Small intestine (tissue), 7 donors: ENCODE results near the gene TNFRSF19. TPM values are rescaled to one million over a fixed set of nuclear protein-coding genes. Genes with fewer than 3 reads are reported as not detected.

Experiments
- DNase-seq, 2 donors: peaks; one replicate each; pipeline versions ENCODE4 v3.0.0 to v3.0.0-alpha.2; 2013
- FAIRE-seq: peaks from 2 replicates; lab custom pipeline; 2012; peaks lifted over from hg19 to GRCh38; lab: Jason Lieb, UNC
- H3K27ac ChIP-seq, 3 donors: one replicate each; pipeline ENCODE4 v1.5.1; 2013; ENCODE audit warnings: low read length in 2 of 3, mild to moderate bottlenecking in 2 of 3, control low read depth in 1 of 3, inconsistent platforms in 1 of 3, low read depth in 1 of 3, moderate library complexity in 1 of 3
- H3K27me3 ChIP-seq, 3 donors: one replicate each; pipeline ENCODE4 v1.6.1; 2013; ENCODE audit warnings: low read length in 3 of 3, inconsistent platforms in 1 of 3; ENCODE audit not compliant: control insufficient read depth in 3 of 3, insufficient read depth in 3 of 3
- H3K36me3 ChIP-seq, 3 donors: one replicate each; pipeline ENCODE4 v1.6.1; 2013; ENCODE audit warnings: low read length in 3 of 3, inconsistent platforms in 1 of 3, low read depth in 1 of 3, mild to moderate bottlenecking in 1 of 3, moderate library complexity in 1 of 3; ENCODE audit not compliant: control insufficient read depth in 3 of 3, insufficient read depth in 2 of 3
- H3K4me1 ChIP-seq, 3 donors: one replicate each; pipeline ENCODE4 v1.6.1; 2013; ENCODE audit warnings: low read length in 2 of 3, inconsistent platforms in 1 of 3, low read depth in 1 of 3, mild to moderate bottlenecking in 1 of 3, moderate library complexity in 1 of 3; ENCODE audit not compliant: control insufficient read depth in 3 of 3, insufficient read depth in 2 of 3
- H3K4me3 ChIP-seq, 3 donors: one replicate each; pipeline ENCODE4 v1.5.1; 2013; ENCODE audit warnings: low read length in 3 of 3, control low read depth in 1 of 3, inconsistent platforms in 1 of 3, low read depth in 1 of 3, mild to moderate bottlenecking in 1 of 3, moderate library complexity in 1 of 3
- H3K9me3 ChIP-seq, 2 donors: one replicate each; pipeline ENCODE4 v1.6.1; 2013; ENCODE audit warnings: low read depth in 1 of 2, low read length in 1 of 2; ENCODE audit not compliant: control insufficient read depth in 2 of 2, insufficient read depth in 1 of 2
- WGBS, 3 donors: extraction: QIAGEN DNeasy Blood & Tissue Kit; methylation state at CpG; one replicate each; pipeline ENCODE4 v1.1.7; 2013; 5-methylcytosine and 5-hydroxymethylcytosine counted together
- polyA plus RNA-seq, 4 donors: library from polyadenylated mRNA; stranded (reverse) in 3 of 4; unstranded in 1 of 4; fragments of 200-250 nt in 3 of 4; fragments of 120-200 nt in 1 of 4; gene quantifications; one replicate each; pipeline versions ENCODE4 v1.2.1 to v1.2.3, GENCODE V29; 2013
- donor health status: healthy with polysubstance abuse.
- donor health status: control.
- donor health status: control.
- donor health status: Bipolar disorder and iron deficiency.
- donor health status: healthy.

Gene TNFRSF19
- polyA plus RNA-seq, 4 donors, result 1.4 to 2.6 TPM; not detected in 2

DNA sequence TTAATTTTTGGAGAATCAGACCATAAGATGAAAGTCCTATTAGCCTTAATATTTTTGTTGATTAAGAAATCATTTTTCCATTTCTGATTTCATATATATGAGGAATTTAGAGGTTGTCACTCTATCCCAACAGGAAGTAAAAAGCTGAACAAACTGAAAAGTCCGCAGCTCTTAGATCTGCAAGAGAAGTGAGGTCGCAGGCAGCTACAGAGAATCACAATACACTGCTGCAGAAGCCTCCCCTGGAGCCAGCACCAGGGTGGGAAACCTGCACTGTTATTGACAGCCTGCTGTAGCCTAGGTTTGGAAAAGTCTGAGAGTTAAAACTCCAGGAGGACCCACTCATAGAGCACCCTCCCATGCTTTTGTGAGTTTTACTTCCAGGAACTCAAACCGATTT is 29.9 kb downstream of the TNFRSF19 start:
- WGBS, 3 donors, result 67 to 87% (median 76%) methylated on average over 3 of the region's 3 CpGs
- no peaks in the 10 kb centered on the region for H3K36me3 ChIP-seq
- H3K9me3 ChIP-seq, result no peaks in the 10 kb centered on the region
- no peaks in the 10 kb centered on the region for H3K4me1 ChIP-seq
- H3K4me3 ChIP-seq, result no peak overlapping the region
- H3K27ac ChIP-seq, result no peak overlapping the region
- H3K27me3 ChIP-seq, result no peaks in the 10 kb centered on the region
- FAIRE-seq (no peak), DNase-seq (no peak)

DNA sequence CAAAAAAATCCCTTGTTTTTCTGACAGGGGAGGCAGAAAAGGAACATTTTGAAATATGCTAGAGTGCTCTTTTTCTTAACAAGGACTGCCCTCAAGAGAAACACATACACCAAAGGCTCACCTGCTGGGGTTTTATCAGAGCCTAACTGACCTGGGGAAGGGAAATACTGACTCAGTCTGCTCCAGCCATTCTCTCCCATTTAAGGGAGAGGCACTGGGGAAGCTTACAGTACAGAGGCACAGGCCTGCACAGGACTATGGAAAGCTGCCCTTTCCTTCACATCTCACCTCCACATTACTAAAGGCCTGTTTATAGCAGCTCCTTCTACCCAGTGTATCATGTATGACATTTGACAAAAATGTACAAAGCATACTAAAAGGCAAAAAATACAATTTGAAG is 30.3 kb downstream of the TNFRSF19 start:
- DNase-seq (no peak), FAIRE-seq (no peak)
- H3K9me3 ChIP-seq, result no peaks in the 10 kb centered on the region
- H3K27me3 ChIP-seq, result no peaks in the 10 kb centered on the region
- H3K36me3 ChIP-seq, result no peaks in the 10 kb centered on the region
- H3K4me3 ChIP-seq, result no peak overlapping the region
- no peak overlapping the region for H3K27ac ChIP-seq
- H3K4me1 ChIP-seq, result no peaks in the 10 kb centered on the region

- 47 to 67% (median 59%) methylated on average over 3 of the region's 3 CpGs for WGBS, 3 donors
- Histone ChIP-seq H3K27me3 (no peaks in the 10 kb centered on the region), H3K4me3 (no peak overlapping the region), H3K27ac (no peak overlapping the region), H3K36me3 (no peaks in the 10 kb centered on the region), H3K9me3 (no peaks in the 10 kb centered on the region), H3K4me1 (no peaks in the 10 kb centered on the region)
- no peak for FAIRE-seq
- no peak for DNase-seq
Observed at GRCh38 chr13:23605831-23606230, 35.6 kb downstream of the TNFRSF19 start.

GRCh38 chr13:23608138-23608537 is 37.9 kb downstream of the TNFRSF19 start:
- Histone ChIP-seq H3K36me3 (no peaks in the 10 kb centered on the region), H3K27ac (no peak overlapping the region), H3K27me3 (no peaks in the 10 kb centered on the region), H3K4me1 (no peaks in the 10 kb centered on the region), H3K4me3 (no peak overlapping the region), H3K9me3 (no peaks in the 10 kb centered on the region)
- WGBS, 3 donors, result 73 to 76% (median 74%) methylated on average over 3 of the region's 3 CpGs
- FAIRE-seq (no peak), DNase-seq (no peak)

GRCh38 chr13:23608701-23609413 is 38.6 kb downstream of the TNFRSF19 start:
- H3K27ac ChIP-seq, result no peak overlapping the region
- FAIRE-seq, result no peak

DNA sequence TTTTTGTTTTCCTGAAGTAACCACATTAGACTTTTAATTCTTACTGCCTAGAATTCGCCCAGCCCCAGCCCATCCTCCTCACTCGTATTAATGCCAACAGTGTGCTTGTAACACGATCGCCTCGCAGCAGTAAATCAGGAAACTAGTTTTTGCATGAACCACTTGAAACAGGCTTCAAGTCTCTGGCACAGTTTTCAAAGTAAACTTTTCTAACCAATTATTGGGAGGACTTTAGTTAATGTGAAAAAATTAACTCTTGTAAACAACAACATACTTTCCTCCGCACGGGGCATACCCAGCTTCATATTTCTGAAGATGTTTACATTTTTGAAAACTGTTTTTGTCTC is 39.2 kb downstream of the TNFRSF19 start:
- 34 to 71% (median 51%) methylated on average over 7 of the region's 7 CpGs for WGBS, 3 donors

More at GRCh38 chr13:23608701-23609413, 38.6 kb downstream of the TNFRSF19 start:
- no peaks in the 10 kb centered on the region for H3K36me3 ChIP-seq
- WGBS, 3 donors, result 52 to 71% (median 67%) methylated on average over 13 of the region's 13 CpGs
- no peaks in the 10 kb centered on the region for H3K4me1 ChIP-seq
- no peak overlapping the region for H3K4me3 ChIP-seq
- H3K9me3 ChIP-seq, result no peaks in the 10 kb centered on the region
- H3K27me3 ChIP-seq, result no peaks in the 10 kb centered on the region
- no peak for DNase-seq

DNA sequence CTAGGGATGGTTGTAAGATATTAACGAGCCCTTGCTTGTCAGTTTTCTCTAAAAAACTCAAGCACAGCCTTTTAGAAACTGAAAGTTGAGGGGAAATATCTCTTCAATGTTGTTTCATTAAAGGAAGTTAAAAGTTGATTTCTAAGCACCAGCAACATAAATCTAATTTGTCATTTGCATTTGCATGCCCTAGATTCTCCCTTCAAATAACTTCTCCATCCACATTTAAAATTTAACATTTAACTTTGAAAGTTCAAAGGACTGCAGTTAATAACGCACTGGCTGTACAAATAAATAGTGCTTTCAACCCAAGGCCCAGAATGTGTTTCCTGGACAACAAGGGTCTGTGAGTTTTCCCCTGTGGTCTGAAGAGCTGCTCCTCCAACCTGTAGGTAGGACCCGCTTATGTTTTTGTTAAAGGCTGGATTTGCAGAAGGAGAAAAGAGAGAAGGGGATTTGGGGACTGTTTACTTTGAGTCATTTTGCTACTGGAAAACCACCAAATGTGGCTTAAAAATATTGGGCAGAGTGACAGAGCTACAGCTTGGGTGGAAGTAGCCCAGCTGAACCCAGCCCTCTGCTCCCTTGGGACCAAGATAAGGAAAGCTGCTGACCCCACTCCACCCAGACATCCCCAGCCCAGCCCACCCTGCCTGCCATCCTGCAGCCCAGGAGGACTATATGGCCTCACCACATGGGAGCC is 39.8 kb downstream of the TNFRSF19 start:
- FAIRE-seq, result no peak
- peak overlapping the region in 1 of 3 donors; percentile 17 for H3K27ac ChIP-seq

More for the DNA sequence above, 39.2 kb downstream of the TNFRSF19 start:
- FAIRE-seq, result no peak
- Histone ChIP-seq H3K9me3 (no peaks in the 10 kb centered on the region), H3K27me3 (no peaks in the 10 kb centered on the region), H3K27ac (no peak overlapping the region), H3K36me3 (no peaks in the 10 kb centered on the region), H3K4me3 (no peak overlapping the region), H3K4me1 (no peaks in the 10 kb centered on the region)
- DNase-seq, result no peak

DNA sequence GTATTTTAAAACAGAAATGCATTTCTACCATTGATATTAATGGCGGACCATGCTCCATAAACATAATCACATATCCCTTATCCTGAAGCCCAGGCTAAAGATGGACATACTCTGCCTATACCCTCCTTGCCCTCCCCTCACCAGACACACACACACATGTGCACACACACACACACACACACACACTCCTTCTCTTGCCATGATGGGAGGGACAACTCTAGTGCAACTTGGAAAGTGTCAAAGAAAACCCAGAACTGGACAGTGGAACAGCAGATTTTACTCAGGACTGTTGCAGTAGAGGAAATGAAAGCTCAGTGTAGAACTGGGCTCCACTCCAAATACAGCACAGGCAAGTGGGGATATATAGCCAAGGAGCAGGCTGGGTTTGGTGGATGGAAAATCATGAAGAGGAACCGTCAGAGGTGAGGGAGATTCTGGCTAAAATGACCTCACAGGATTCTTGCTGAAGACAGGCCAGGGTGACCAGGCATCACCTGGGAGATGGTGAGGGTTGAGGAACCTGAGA is 40.8 kb downstream of the TNFRSF19 start:
- no peaks in the 10 kb centered on the region for H3K27me3 ChIP-seq
- H3K9me3 ChIP-seq, result no peaks in the 10 kb centered on the region
- H3K4me1 ChIP-seq, result no peaks in the 10 kb centered on the region
- DNase-seq (no peak), FAIRE-seq (no peak)
- no peak overlapping the region for H3K4me3 ChIP-seq
- 66 to 89% (median 75%) methylated on average over 2 of the region's 2 CpGs for WGBS, 3 donors
- no peaks in the 10 kb centered on the region for H3K36me3 ChIP-seq
- no peak overlapping the region for H3K27ac ChIP-seq

More for the DNA sequence above, 39.8 kb downstream of the TNFRSF19 start:
- Histone ChIP-seq H3K36me3 (no peaks in the 10 kb centered on the region), H3K9me3 (no peaks in the 10 kb centered on the region), H3K27me3 (no peaks in the 10 kb centered on the region), H3K4me3 (no peak overlapping the region), H3K4me1 (no peaks in the 10 kb centered on the region)
- WGBS, 3 donors, result 12 to 30% (median 26%) methylated on average over 3 of the region's 3 CpGs
- no peak for DNase-seq
